GM23338 (cell line): ENCODE data around the gene PSMG4. TPM values are rescaled to one million over a fixed set of nuclear protein-coding genes. Genes with fewer than 3 reads are reported as not detected.
A peak's percentile ranks its signal among the peaks of the same experiment; 100 is the strongest.

Source experiments
- ATAC-seq: fragments of 200-7000 bp; cut with Tn5 transposase; 3 replicates; pipeline ENCODE4 v1.9.1; 2020
- DNase-seq: peaks from one replicate; pipeline ENCODE4 v3.0.0-alpha.2; 2015; ENCODE audit warnings: low spot score
- H2AFZ ChIP-seq: fragments of 200-600 bp; sonication (generic); 2 replicates; pipeline ENCODE4 v1.8.0; 2016; ENCODE audit warnings: antibody characterized with exemption, mild to moderate bottlenecking, moderate library complexity
- H3F3A ChIP-seq: fragments of 200-600 bp; sonication (generic); replicated peaks from 2 replicates; pipeline ENCODE4 v1.8.0; 2017; ENCODE audit warnings: antibody characterized with exemption, mixed run types, low read depth
- H3K27ac ChIP-seq: fragments of 200-600 bp; sonication (generic); 2 replicates; pipeline ENCODE4 v1.6.1; 2016; ENCODE audit warnings: low read depth
- H3K27me3 ChIP-seq: fragments of 200-600 bp; sonication (generic); 2 replicates; pipeline ENCODE4 v1.8.0; 2016; ENCODE audit warnings: mild to moderate bottlenecking, mixed run types, moderate library complexity; ENCODE audit not compliant: insufficient read depth
- H3K36me3 ChIP-seq: fragments of 200-600 bp; sonication (generic); 2 replicates; pipeline ENCODE4 v1.8.0; 2016; ENCODE audit warnings: mild to moderate bottlenecking; ENCODE audit not compliant: insufficient read depth
- H3K4me1 ChIP-seq: fragments of 200-600 bp; sonication (generic); 2 replicates; pipeline ENCODE4 v1.8.0; 2016; ENCODE audit warnings: mild to moderate bottlenecking, moderate library complexity; ENCODE audit not compliant: insufficient read depth
- H3K4me2 ChIP-seq: fragments of 200-600 bp; sonication (generic); 2 replicates; pipeline ENCODE4 v1.7.1; 2017; ENCODE audit warnings: mixed run types
- H3K4me3 ChIP-seq: fragments of 200-600 bp; sonication (generic); 2 replicates; pipeline ENCODE4 v1.6.1; 2016; ENCODE audit warnings: mixed run types
- H3K79me2 ChIP-seq: fragments of 200-600 bp; sonication (generic); replicated peaks from 2 replicates; pipeline ENCODE4 v1.8.0; 2017; ENCODE audit warnings: mild to moderate bottlenecking; ENCODE audit not compliant: insufficient read depth
- H3K9me2 ChIP-seq: fragments of 200-600 bp; sonication (generic); 2 replicates; pipeline ENCODE4 v1.8.0; 2017; ENCODE audit not compliant: insufficient read depth
- H4K20me1 ChIP-seq: fragments of 200-600 bp; sonication (generic); replicated peaks from 2 replicates; pipeline ENCODE4 v1.8.0; 2017; ENCODE audit warnings: mild to moderate bottlenecking; ENCODE audit not compliant: insufficient read depth
- H3K27ac Mint-ChIP-seq: 2 replicates; pipeline ENCODE4 v1.8.0; 2020; ENCODE audit warnings: inconsistent platforms, mild to moderate bottlenecking, moderate library complexity, mixed read lengths
- H3K27me3 Mint-ChIP-seq: 3 replicates; pipeline ENCODE4 v1.8.0; 2022; ENCODE audit warnings: low read depth, mild to moderate bottlenecking, moderate library complexity, mixed read lengths, inconsistent platforms; ENCODE audit not compliant: insufficient read depth, poor library complexity
- H3K36me3 Mint-ChIP-seq: 3 replicates; pipeline ENCODE4 v1.8.0; 2021; ENCODE audit warnings: low read depth, mild to moderate bottlenecking, inconsistent platforms, moderate library complexity, mixed read lengths
- H3K4me1 Mint-ChIP-seq: 3 replicates; pipeline ENCODE4 v1.8.0; 2020; ENCODE audit warnings: mild to moderate bottlenecking, inconsistent platforms, mixed read lengths
- H3K4me3 Mint-ChIP-seq: 3 replicates; pipeline ENCODE4 v1.8.0; 2021; ENCODE audit warnings: moderate library complexity, mild to moderate bottlenecking, inconsistent platforms, mixed read lengths
- H3K9me3 Mint-ChIP-seq: 3 replicates; pipeline ENCODE4 v1.8.0; 2020; ENCODE audit warnings: moderate library complexity, mild to moderate bottlenecking, inconsistent platforms, mixed read lengths
- CREB1 ChIP-seq: fragments of 250-450 bp; sonication (Bioruptor Pico); IDR thresholded peaks from 2 replicates; pipeline ENCODE4 v1.5.0; 2020; ENCODE audit warnings: low read depth, mild to moderate bottlenecking, moderate library complexity
- ETS1 ChIP-seq: IDR thresholded peaks from 2 replicates; pipeline ENCODE4 v1.6.1; 2016; ENCODE audit warnings: antibody characterized with exemption
- EZH2 ChIP-seq: fragments of 200-600 bp; sonication (generic); IDR thresholded peaks from one replicate; pipeline ENCODE4 v1.8.0; 2017; ENCODE audit warnings: antibody characterized with exemption, mild to moderate bottlenecking, low read depth; ENCODE audit not compliant: unreplicated experiment
- EZH2phosphoT487 ChIP-seq: fragments of 200-600 bp; sonication (generic); IDR thresholded peaks from one replicate; pipeline ENCODE4 v1.8.1; 2018; ENCODE audit warnings: antibody characterized with exemption; ENCODE audit not compliant: unreplicated experiment
- JUNB ChIP-seq: IDR thresholded peaks from one replicate; pipeline ENCODE4 v1.6.1; 2016; ENCODE audit warnings: antibody characterized with exemption; ENCODE audit not compliant: unreplicated experiment
- NANOG ChIP-seq: IDR thresholded peaks from 2 replicates; pipeline ENCODE4 v1.6.1; 2016; ENCODE audit warnings: antibody characterized with exemption, borderline replicate concordance
- POLR2AphosphoS5 ChIP-seq: IDR thresholded peaks from 2 replicates; pipeline ENCODE4 v1.6.1; 2016; ENCODE audit warnings: antibody characterized with exemption, low read depth
- REST ChIP-seq: IDR thresholded peaks from one replicate; pipeline ENCODE4 v1.6.1; 2018; ENCODE audit warnings: antibody characterized with exemption; ENCODE audit not compliant: unreplicated experiment
- STAT1 ChIP-seq: IDR thresholded peaks from one replicate; pipeline ENCODE4 v1.6.1; 2016; ENCODE audit warnings: antibody characterized with exemption; ENCODE audit not compliant: unreplicated experiment
- ZNF331 ChIP-seq: fragments of 250-450 bp; sonication (Bioruptor Pico); IDR thresholded peaks from 2 replicates; pipeline ENCODE4 v1.5.0; 2020; ENCODE audit warnings: low read depth, mild to moderate bottlenecking, moderate library complexity
- polyA plus RNA-seq: library from polyadenylated mRNA; unstranded; fragments of >200 nt; fragmentation: Nextera tagmentation; extraction: Ambion mirVana; gene quantifications from 2 replicates; pipeline ENCODE4 v1.2.1, GENCODE V29; 2016
- total RNA-seq: library from RNA; depleted of rRNA; stranded (reverse); fragments of >200 nt; shearing (Covaris generic); gene quantifications from 2 replicates; pipeline ENCODE4 v1.2.3, GENCODE V29; 2014

The PSMG4 gene
- total and polyA plus RNA-seq, 2 experiments from 2014 or later: 37.2 to 168 TPM

- no peak for TF ChIP-seq REST
- no peak for TF ChIP-seq STAT1
- TF ChIP-seq ETS1: no peak
These were observed 13.0 kb downstream of the PSMG4 start (continued) for GRCh38 chr6:3271756-3272155.

- Mint-ChIP-seq H3K27me3 (peaks cover 19% of the 10 kb centered on the region), H3K9me3 (no peaks in the 10 kb centered on the region; the same call in 2 of the 3 replicates), H3K4me1 (peaks cover 13% of the 10 kb centered on the region), H3K27ac (no peak overlapping the region), H3K36me3 (peaks cover 65% of the 10 kb centered on the region), H3K4me3 (no peak overlapping the region)
- DNase-seq (no peak), ATAC-seq (peak; percentile 20; the same call in 2 of the 3 replicates)
- H3K27me3 ChIP-seq: no peaks in the 10 kb centered on the region
- 0 out of 2 replicates have a peak, but pooled peaks cover 11% of the 10 kb centered on the region for H3F3A ChIP-seq
- no peaks in the 10 kb centered on the region for H3K4me1 ChIP-seq
- peaks cover 18% of the 10 kb centered on the region for H3K36me3 ChIP-seq
- peaks cover 12% of the 10 kb centered on the region; the same call in 1 of the 2 replicates for H3K79me2 ChIP-seq
- peaks cover 21% of the 10 kb centered on the region for H4K20me1 ChIP-seq
- H3K9me2 ChIP-seq: no peaks in the 10 kb centered on the region
- H2AFZ ChIP-seq: no peak overlapping the region
- H3K4me2 ChIP-seq: no peak overlapping the region
- no peak overlapping the region for H3K27ac ChIP-seq
- no peak overlapping the region for H3K4me3 ChIP-seq
- no peak for TF ChIP-seq ZNF331 (CRISPR knock-in tag)
- TF ChIP-seq STAT1: no peak
- TF ChIP-seq REST: no peak
- TF ChIP-seq JUNB: no peak
- TF ChIP-seq EZH2phosphoT487: no peak
- TF ChIP-seq POLR2AphosphoS5: no peak
- no peak for TF ChIP-seq CREB1 (CRISPR knock-in tag)
- TF ChIP-seq ETS1: no peak
- TF ChIP-seq EZH2: no peak
- TF ChIP-seq NANOG: no peak
These were observed 14.3 kb downstream of the PSMG4 start for GRCh38 chr6:3272911-3273547.
